Mesenteric fat pad (tissue), 1 donor: ENCODE data around the gene LRRN4. TPM values are rescaled to one million over a fixed set of nuclear protein-coding genes. Genes with fewer than 3 reads are reported as not detected.
"Not testable (repeated sequence)": the region's sequence is repeated elsewhere in the genome, so short reads cannot be mapped to it uniquely, and the experiment has no call there.

Source experiments
- DNase-seq: peaks from one replicate; pipeline ENCODE4 v3.0.0-alpha.2; 2020; ENCODE audit warnings: low spot score
- total RNA-seq: library from RNA; stranded (reverse); fragmentation: NEBNext Ultra II Directional; extraction: Animal tissue kit (Norgen Biotek cat#: 25700); gene quantifications from one replicate; pipeline ENCODE4 v1.2.1, GENCODE V29; 2021
- donor health status: DM: yes; HTN: yes; CAD: no.

Gene LRRN4
- total RNA-seq, 1 donor from 2014 or later, result 0.13 TPM

GRCh38 chr20:6034134-6034969 is 19.5 kb downstream of the LRRN4 start:
- no peak for DNase-seq

- DNase-seq, result not testable (repeated sequence)
These were observed 21.0 kb downstream of the LRRN4 start for GRCh38 chr20:6032907-6033306.

GRCh38 chr20:6030453-6031080 is 23.3 kb downstream of the LRRN4 start:
- DNase-seq, result no peak

- DNase-seq, result no peak
These were observed 24.3 kb downstream of the LRRN4 start for GRCh38 chr20:6029538-6029937.

- no peak for DNase-seq
These were observed 25.0 kb downstream of the LRRN4 start for GRCh38 chr20:6028818-6029217.

- DNase-seq, result no peak
These were observed 27.8 kb downstream of the LRRN4 start for GRCh38 chr20:6026051-6026450.

- no peak for DNase-seq
These were observed 29.1 kb downstream of the LRRN4 start for GRCh38 chr20:6024768-6025167.

- no peak for DNase-seq
These were observed 36.0 kb downstream of the LRRN4 start for GRCh38 chr20:6017880-6018279.

- no peak for DNase-seq
These were observed 36.4 kb downstream of the LRRN4 start for GRCh38 chr20:6017467-6017866.

- no peak for DNase-seq
These were observed 38.9 kb downstream of the LRRN4 start for GRCh38 chr20:6014957-6015356.

GRCh38 chr20:6014017-6014416 is 39.8 kb downstream of the LRRN4 start:
- DNase-seq, result no peak

- DNase-seq, result no peak
These were observed 41.7 kb downstream of the LRRN4 start for GRCh38 chr20:6012179-6012578.

GRCh38 chr20:6008254-6008653 is 45.6 kb downstream of the LRRN4 start:
- DNase-seq, result no peak

GRCh38 chr20:6007529-6008103 is 46.2 kb downstream of the LRRN4 start:
- no peak for DNase-seq

- DNase-seq, result no peak
These were observed 46.7 kb downstream of the LRRN4 start for GRCh38 chr20:6007094-6007528.

- no peak for DNase-seq
These were observed 47.3 kb downstream of the LRRN4 start for GRCh38 chr20:6006603-6006949.

GRCh38 chr20:6000871-6001270 is 53.0 kb downstream of the LRRN4 start:
- DNase-seq, result no peak

GRCh38 chr20:5999783-6000182 is 54.1 kb downstream of the LRRN4 start:
- no peak for DNase-seq

- DNase-seq, result no peak
These were observed 57.1 kb downstream of the LRRN4 start for GRCh38 chr20:5996765-5997164.

GRCh38 chr20:5991623-5992441 is 62.0 kb downstream of the LRRN4 start:
- DNase-seq, result no peak

GRCh38 chr20:5990946-5991345 is 62.9 kb downstream of the LRRN4 start:
- DNase-seq, result no peak
